AG04450 (cell line): ENCODE results near the gene BCAS1. TPM values are rescaled to one million over a fixed set of nuclear protein-coding genes. Genes with fewer than 3 reads are reported as not detected.

ENCODE experiments used
- CTCF ChIA-PET: fragments of 300-600, 350-600 bp; formaldehyde crosslinking; extraction: SDS; loops from one replicate; lab custom pipeline; 2022; ENCODE audit warnings: antibody characterized with exemption, inconsistent platforms; lab: Charles Lee
- POLR2A ChIA-PET: fragments of 350-600 bp; formaldehyde crosslinking; extraction: SDS; loops from one replicate; lab custom pipeline; 2021; ENCODE audit warnings: antibody characterized with exemption, inconsistent platforms; lab: Yijun Ruan, JAX
- DNase-seq: peaks from one replicate; pipeline ENCODE4 v3.0.0-alpha.2; 2011; ENCODE audit warnings: low read depth, low spot score
- H3K27ac ChIP-seq: one replicate; pipeline ENCODE4 v1.5.1; 2012; ENCODE audit warnings: low read depth, low read length, control low read depth
- H3K27me3 ChIP-seq: one replicate; pipeline ENCODE4 v1.6.0; 2012; ENCODE audit warnings: low read length; ENCODE audit not compliant: control insufficient read depth, insufficient read depth
- H3K4me3 ChIP-seq: 2 replicates; pipeline ENCODE4 v1.5.1; 2011; ENCODE audit warnings: mild to moderate bottlenecking, low read depth, low read length, control low read depth
- H3K9me3 ChIP-seq: 2 replicates; pipeline ENCODE4 v1.5.1; 2012; ENCODE audit warnings: low read length; ENCODE audit not compliant: control insufficient read depth, insufficient read depth
- CTCF ChIP-seq: IDR thresholded peaks from 2 replicates; pipeline ENCODE4 v1.5.1; 2011; ENCODE audit warnings: low read depth, low read length, control low read depth, inconsistent platforms
- polyA plus RNA-seq: library from polyadenylated mRNA; depleted of rRNA; stranded (reverse); fragments of >200 nt; gene quantifications from 2 replicates; pipeline ENCODE4 v1.2.3, GENCODE V29; 2011

Gene BCAS1
- polyA plus RNA-seq, 1 experiment: not detected

GRCh38 chr20:53993310-53993709, 77.1 kb downstream of the BCAS1 start:
- H3K27me3 ChIP-seq: no peaks in the 10 kb centered on the region
- CTCF ChIA-PET: no interaction called here
- H3K27ac ChIP-seq: no peak overlapping the region
- H3K4me3 ChIP-seq: no peak overlapping the region
- POLR2A ChIA-PET: no interaction called here
- no peaks in the 10 kb centered on the region for H3K9me3 ChIP-seq
- TF ChIP-seq CTCF: no peak
- DNase-seq: no peak

- CTCF ChIA-PET: no interaction called here
- DNase-seq: no peak
- H3K27ac ChIP-seq: no peak overlapping the region
- H3K27me3 ChIP-seq: no peaks in the 10 kb centered on the region
- no peaks in the 10 kb centered on the region for H3K9me3 ChIP-seq
- no peak for TF ChIP-seq CTCF
- H3K4me3 ChIP-seq: no peak overlapping the region
- POLR2A ChIA-PET: no interaction called here
Observed at GRCh38 chr20:53990768-53991450, 79.5 kb downstream of the BCAS1 start.

- no peak for DNase-seq
- Histone ChIP-seq H3K4me3 (no peak overlapping the region), H3K9me3 (no peaks in the 10 kb centered on the region), H3K27ac (no peak overlapping the region), H3K27me3 (no peaks in the 10 kb centered on the region)
- POLR2A ChIA-PET: no interaction called here
- TF ChIP-seq CTCF: no peak
- CTCF ChIA-PET: no interaction called here
Observed at GRCh38 chr20:53990003-53990402, 80.4 kb downstream of the BCAS1 start.

GRCh38 chr20:53989401-53989800, 81.0 kb downstream of the BCAS1 start:
- H3K27me3 ChIP-seq: no peaks in the 10 kb centered on the region
- DNase-seq: no peak
- ChIA-PET POLR2A (no interaction called here), CTCF (no interaction called here)
- no peaks in the 10 kb centered on the region for H3K9me3 ChIP-seq
- no peak overlapping the region for H3K4me3 ChIP-seq
- no peak overlapping the region for H3K27ac ChIP-seq
- TF ChIP-seq CTCF: no peak

GRCh38 chr20:53986037-53986650, 84.2 kb downstream of the BCAS1 start:
- CTCF ChIA-PET: interaction anchor here (1.4 kb wide), 1 partner anchor 76 kb away, joined by 3 read pairs; no protein-coding TSS in a partner anchor
- DNase-seq: no peak
- POLR2A ChIA-PET: no interaction called here
- no peak overlapping the region for H3K27ac ChIP-seq
- no peak for TF ChIP-seq CTCF
- no peaks in the 10 kb centered on the region for H3K9me3 ChIP-seq
- H3K4me3 ChIP-seq: no peak overlapping the region
- H3K27me3 ChIP-seq: no peaks in the 10 kb centered on the region
